Osteoblast (primary cell): Measurements from ENCODE around the gene CFAP161. TPM values are rescaled to one million over a fixed set of nuclear protein-coding genes. Genes with fewer than 3 reads are reported as not detected.

ENCODE experiments used
- DNase-seq: peaks from one replicate; pipeline ENCODE4 v3.0.0; 2011; ENCODE audit warnings: low spot score, mixed read lengths; ENCODE audit not compliant: insufficient read length; ENCODE audit errors: missing footprints
- H2AFZ ChIP-seq: 2 replicates; pipeline ENCODE4 v1.6.0; 2011; ENCODE audit warnings: mild to moderate bottlenecking, low read length
- H3K27ac ChIP-seq: 2 replicates; pipeline ENCODE4 v1.5.1; 2011; ENCODE audit warnings: mild to moderate bottlenecking, low read depth, low read length, moderate library complexity
- H3K27me3 ChIP-seq: 2 replicates; pipeline ENCODE4 v1.6.0; 2012; ENCODE audit warnings: mild to moderate bottlenecking, control low read depth, inconsistent platforms, low read length, moderate library complexity; ENCODE audit not compliant: insufficient read depth
- H3K36me3 ChIP-seq: 2 replicates; pipeline ENCODE4 v1.5.1; 2011; ENCODE audit warnings: mild to moderate bottlenecking, low read length, control low read depth, moderate library complexity; ENCODE audit not compliant: insufficient read depth
- H3K4me1 ChIP-seq: 2 replicates; pipeline ENCODE4 v1.5.1; 2011; ENCODE audit warnings: mild to moderate bottlenecking, low read length, control low read depth, moderate library complexity; ENCODE audit not compliant: insufficient read depth
- H3K4me2 ChIP-seq: 2 replicates; pipeline ENCODE4 v1.6.0; 2011; ENCODE audit warnings: mild to moderate bottlenecking, low read length; ENCODE audit not compliant: insufficient read depth
- H3K4me3 ChIP-seq: fragments of 200-600 bp; sonication (generic); 3 replicates; pipeline ENCODE4 v1.5.1; 2012; ENCODE audit warnings: mild to moderate bottlenecking, low read length, inconsistent platforms; ENCODE audit not compliant: insufficient read depth
- H3K79me2 ChIP-seq: 2 replicates; pipeline ENCODE4 v1.6.0; 2012; ENCODE audit warnings: mild to moderate bottlenecking, low read length, control low read depth, inconsistent platforms; ENCODE audit not compliant: insufficient read depth
- H3K9me3 ChIP-seq: 2 replicates; pipeline ENCODE4 v1.5.1; 2011; ENCODE audit warnings: low read depth, low read length, control low read depth
- H4K20me1 ChIP-seq: 2 replicates; pipeline ENCODE4 v1.6.0; 2012; ENCODE audit warnings: mild to moderate bottlenecking, low read length, control low read depth; ENCODE audit not compliant: insufficient read depth
- total RNA-seq: library from RNA; depleted of rRNA; stranded (reverse); fragments of >200 nt; gene quantifications from 2 replicates; pipeline ENCODE4 v1.2.3, GENCODE V29; 2012
- TF ChIP-seq, protein P1 (sequence below): IDR thresholded peaks from 2 replicates; pipeline ENCODE4 v1.5.1; 2011; ENCODE audit warnings: mild to moderate bottlenecking, low read depth, low read length, moderate library complexity; ENCODE audit errors: extremely low read depth

CFAP161 gene
- total RNA-seq, 1 donor: under 0.01 TPM

DNA sequence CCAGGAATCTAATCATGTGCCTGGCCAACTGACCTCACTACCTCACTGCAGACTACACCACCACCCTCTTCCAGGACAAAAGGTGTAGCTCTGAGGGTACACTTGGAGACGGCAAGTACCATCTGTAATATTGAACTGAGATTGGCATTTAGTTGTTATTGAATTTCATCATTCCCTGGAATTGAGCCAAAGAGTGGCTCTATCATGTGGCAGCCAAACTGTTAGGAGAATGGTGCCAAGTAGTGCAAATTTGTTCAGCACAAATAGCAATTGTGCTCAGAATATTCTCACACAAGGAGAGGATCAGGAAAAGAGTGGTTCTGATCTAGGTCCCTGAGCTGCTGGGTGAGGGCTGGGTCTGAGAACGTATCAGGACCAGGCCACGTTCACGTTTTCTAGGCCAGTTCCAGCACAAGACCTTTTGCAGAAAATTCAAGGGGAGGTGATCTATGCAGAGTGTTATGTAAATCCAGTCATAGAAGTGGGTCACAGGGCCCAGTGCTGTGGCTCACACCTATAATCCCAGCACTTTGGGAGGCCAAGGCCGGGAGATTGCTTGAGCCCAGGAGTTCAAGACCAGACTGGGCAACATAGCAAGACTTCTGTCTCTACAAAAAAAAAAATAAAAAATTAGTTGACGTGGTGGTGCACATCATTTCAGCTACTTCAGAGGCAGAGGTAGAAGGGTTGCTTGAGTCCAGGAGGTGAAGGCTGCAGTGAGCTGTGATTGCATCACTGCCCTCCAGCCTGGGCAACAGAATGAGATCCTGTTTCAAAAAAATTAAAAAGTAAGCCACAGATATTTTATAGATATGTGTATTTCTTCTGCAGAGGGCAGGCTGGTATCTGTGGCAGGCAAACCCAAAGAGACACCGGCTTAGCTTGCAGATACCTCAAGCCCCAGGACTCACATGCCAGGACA lies 31.9 kb upstream of the CFAP161 start:
- DNase-seq: no peak
- Histone ChIP-seq H3K9me3 (no peaks in the 10 kb centered on the region), H3K36me3 (no peaks in the 10 kb centered on the region), H3K27me3 (peaks cover 19% of the 10 kb centered on the region), H3K27ac (no peak overlapping the region), H4K20me1 (no peaks in the 10 kb centered on the region), H2AFZ (no peak overlapping the region), H3K4me2 (no peak overlapping the region), H3K79me2 (no peaks in the 10 kb centered on the region), H3K4me3 (no peak overlapping the region), H3K4me1 (no peaks in the 10 kb centered on the region)
- TF ChIP-seq, protein P1, sequence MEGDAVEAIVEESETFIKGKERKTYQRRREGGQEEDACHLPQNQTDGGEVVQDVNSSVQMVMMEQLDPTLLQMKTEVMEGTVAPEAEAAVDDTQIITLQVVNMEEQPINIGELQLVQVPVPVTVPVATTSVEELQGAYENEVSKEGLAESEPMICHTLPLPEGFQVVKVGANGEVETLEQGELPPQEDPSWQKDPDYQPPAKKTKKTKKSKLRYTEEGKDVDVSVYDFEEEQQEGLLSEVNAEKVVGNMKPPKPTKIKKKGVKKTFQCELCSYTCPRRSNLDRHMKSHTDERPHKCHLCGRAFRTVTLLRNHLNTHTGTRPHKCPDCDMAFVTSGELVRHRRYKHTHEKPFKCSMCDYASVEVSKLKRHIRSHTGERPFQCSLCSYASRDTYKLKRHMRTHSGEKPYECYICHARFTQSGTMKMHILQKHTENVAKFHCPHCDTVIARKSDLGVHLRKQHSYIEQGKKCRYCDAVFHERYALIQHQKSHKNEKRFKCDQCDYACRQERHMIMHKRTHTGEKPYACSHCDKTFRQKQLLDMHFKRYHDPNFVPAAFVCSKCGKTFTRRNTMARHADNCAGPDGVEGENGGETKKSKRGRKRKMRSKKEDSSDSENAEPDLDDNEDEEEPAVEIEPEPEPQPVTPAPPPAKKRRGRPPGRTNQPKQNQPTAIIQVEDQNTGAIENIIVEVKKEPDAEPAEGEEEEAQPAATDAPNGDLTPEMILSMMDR: no peak

GRCh38 chr15:81103857-81104256 lies 30.2 kb upstream of the CFAP161 start:
- Histone ChIP-seq H2AFZ (no peak overlapping the region), H3K27me3 (peaks cover 13% of the 10 kb centered on the region), H3K79me2 (no peaks in the 10 kb centered on the region), H3K9me3 (no peaks in the 10 kb centered on the region), H3K4me1 (no peaks in the 10 kb centered on the region), H3K27ac (no peak overlapping the region), H3K4me2 (no peak overlapping the region), H4K20me1 (no peaks in the 10 kb centered on the region), H3K36me3 (no peaks in the 10 kb centered on the region), H3K4me3 (no peak overlapping the region)
- TF ChIP-seq, protein P1: no peak
- DNase-seq: no peak

GRCh38 chr15:81105545-81105944 lies 28.5 kb upstream of the CFAP161 start:
- Histone ChIP-seq H3K9me3 (no peaks in the 10 kb centered on the region), H3K4me2 (no peak overlapping the region), H3K79me2 (no peaks in the 10 kb centered on the region), H3K36me3 (no peaks in the 10 kb centered on the region), H3K4me1 (no peaks in the 10 kb centered on the region), H3K27me3 (peaks cover 22% of the 10 kb centered on the region), H2AFZ (no peak overlapping the region), H3K4me3 (no peak overlapping the region), H3K27ac (no peak overlapping the region), H4K20me1 (no peaks in the 10 kb centered on the region)
- no peak for DNase-seq
- TF ChIP-seq, protein P1: no peak

- Histone ChIP-seq H2AFZ (no peak overlapping the region), H3K9me3 (no peaks in the 10 kb centered on the region), H3K36me3 (no peaks in the 10 kb centered on the region), H3K27ac (no peak overlapping the region), H3K4me3 (no peak overlapping the region), H3K27me3 (peaks cover 28% of the 10 kb centered on the region), H3K4me1 (no peaks in the 10 kb centered on the region), H4K20me1 (no peaks in the 10 kb centered on the region), H3K79me2 (no peaks in the 10 kb centered on the region), H3K4me2 (no peak overlapping the region)
- TF ChIP-seq, protein P1: peak; percentile 76
- peak; percentile 92 for DNase-seq
Measured at GRCh38 chr15:81106560-81106959, 27.5 kb upstream of the CFAP161 start.
